ENCODE measurements around the gene PCDHAC2.

GRCh38 chr5:140996060-140996459, 29.8 kb downstream of the PCDHAC2 start:
- TF ChIP-seq CTCF (IDR thresholded peaks at IDR 0.05; ENCODE audit: insufficient read depth, low read length, poor library complexity, severe bottlenecking) (no peak), EZH2phosphoT487 (conservative IDR thresholded peaks at IDR 0.05; ENCODE audit: low read length) (no peak)

All from SU-DHL-6 (cell line).